Progenitor cell of endocrine pancreas (in vitro differentiated cells): ENCODE data around the gene SORCS2. TPM values are rescaled to one million over a fixed set of nuclear protein-coding genes. Genes with fewer than 3 reads are reported as not detected.

Experiments used
- DNase-seq: peaks from one replicate; pipeline ENCODE4 v3.0.0; 2021; ENCODE audit warnings: low spot score; ENCODE audit not compliant: unreplicated experiment
- H3K27ac Mint-ChIP-seq: 2 replicates; pipeline ENCODE4 v1.8.0; 2021; ENCODE audit warnings: mild to moderate bottlenecking, moderate library complexity, mixed read lengths
- H3K27me3 Mint-ChIP-seq: 2 replicates; pipeline ENCODE4 v1.8.0; 2021; ENCODE audit warnings: mixed read lengths
- H3K36me3 Mint-ChIP-seq: 2 replicates; pipeline ENCODE4 v1.8.0; 2022; ENCODE audit warnings: mixed read lengths; ENCODE audit not compliant: insufficient read depth
- H3K4me1 Mint-ChIP-seq: 2 replicates; pipeline ENCODE4 v1.8.0; 2021; ENCODE audit warnings: low read depth, mixed read lengths
- H3K4me3 Mint-ChIP-seq: 2 replicates; pipeline ENCODE4 v1.8.0; 2021; ENCODE audit warnings: low read depth, mild to moderate bottlenecking, moderate library complexity, mixed read lengths
- H3K9me3 Mint-ChIP-seq: 2 replicates; pipeline ENCODE4 v1.8.0; 2021; ENCODE audit warnings: low read depth, mixed read lengths
- CTCF ChIP-seq: fragments of 200-600 bp; sonication (generic); IDR thresholded peaks from one replicate; pipeline ENCODE4 v1.5.0; 2021; ENCODE audit warnings: antibody characterized with exemption, mild to moderate bottlenecking; ENCODE audit not compliant: unreplicated experiment
- total RNA-seq: library from RNA; stranded (reverse); gene quantifications from 2 replicates; pipeline ENCODE4 v1.2.1, GENCODE V29; 2021

Gene SORCS2
- total RNA-seq, 1 donor from 2014 or later = 2.2 TPM

- H3K27ac Mint-ChIP-seq = no peak overlapping the region
- H3K27me3 Mint-ChIP-seq = peaks cover 39% of the 10 kb centered on the region
- H3K9me3 Mint-ChIP-seq = peaks cover 7% of the 10 kb centered on the region
- no peak for TF ChIP-seq CTCF
- no peak overlapping the region for H3K4me3 Mint-ChIP-seq
- DNase-seq = no peak
- no peaks in the 10 kb centered on the region for H3K36me3 Mint-ChIP-seq
- H3K4me1 Mint-ChIP-seq = peaks cover 4% of the 10 kb centered on the region
These were observed 204.0 kb downstream of the SORCS2 start for GRCh38 chr4:7396186-7396910.

GRCh38 chr4:7397206-7398103 lies 205.1 kb downstream of the SORCS2 start:
- peaks cover 7% of the 10 kb centered on the region for H3K9me3 Mint-ChIP-seq
- no peak overlapping the region for H3K27ac Mint-ChIP-seq
- DNase-seq = no peak
- no peak overlapping the region for H3K4me3 Mint-ChIP-seq
- TF ChIP-seq CTCF = no peak
- no peaks in the 10 kb centered on the region for H3K36me3 Mint-ChIP-seq
- H3K4me1 Mint-ChIP-seq = peaks cover 7% of the 10 kb centered on the region
- peaks cover 39% of the 10 kb centered on the region for H3K27me3 Mint-ChIP-seq

GRCh38 chr4:7398104-7398423 lies 205.7 kb downstream of the SORCS2 start:
- Mint-ChIP-seq H3K4me1 (peaks cover 12% of the 10 kb centered on the region), H3K27ac (no peak overlapping the region), H3K4me3 (no peak overlapping the region), H3K9me3 (peaks cover 7% of the 10 kb centered on the region), H3K36me3 (no peaks in the 10 kb centered on the region), H3K27me3 (peaks cover 39% of the 10 kb centered on the region)
- TF ChIP-seq CTCF = no peak
- no peak for DNase-seq

GRCh38 chr4:7398788-7399439 lies 206.6 kb downstream of the SORCS2 start:
- no peak for DNase-seq
- peaks cover 35% of the 10 kb centered on the region for H3K27me3 Mint-ChIP-seq
- peaks cover 12% of the 10 kb centered on the region for H3K4me1 Mint-ChIP-seq
- TF ChIP-seq CTCF = no peak
- peaks cover 7% of the 10 kb centered on the region for H3K9me3 Mint-ChIP-seq
- H3K4me3 Mint-ChIP-seq = no peak overlapping the region
- no peak overlapping the region for H3K27ac Mint-ChIP-seq
- no peaks in the 10 kb centered on the region for H3K36me3 Mint-ChIP-seq
